Renal pelvis (tissue), 4 donors: ENCODE results near the gene FMOD. TPM values are rescaled to one million over a fixed set of nuclear protein-coding genes. Genes with fewer than 3 reads are reported as not detected.
A peak's percentile ranks its signal among the peaks of the same experiment; 100 is the strongest.
"Not testable (repeated sequence)": the region's sequence is repeated elsewhere in the genome, so short reads cannot be mapped to it uniquely, and the experiment has no call there.

ENCODE experiments used
- DNase-seq: peaks from one replicate; pipeline ENCODE4 v3.0.0-alpha.2; 2013
- polyA plus RNA-seq, 3 donors: library from polyadenylated mRNA; unstranded; fragments of 120-200 nt; gene quantifications; one replicate each; pipeline ENCODE4 v1.2.1, GENCODE V29; 2013; ENCODE audit not compliant: insufficient read length in 3 of 3

FMOD gene
- polyA plus RNA-seq, 3 donors = 30.8 to 48.2 (median 36.7) TPM

DNA sequence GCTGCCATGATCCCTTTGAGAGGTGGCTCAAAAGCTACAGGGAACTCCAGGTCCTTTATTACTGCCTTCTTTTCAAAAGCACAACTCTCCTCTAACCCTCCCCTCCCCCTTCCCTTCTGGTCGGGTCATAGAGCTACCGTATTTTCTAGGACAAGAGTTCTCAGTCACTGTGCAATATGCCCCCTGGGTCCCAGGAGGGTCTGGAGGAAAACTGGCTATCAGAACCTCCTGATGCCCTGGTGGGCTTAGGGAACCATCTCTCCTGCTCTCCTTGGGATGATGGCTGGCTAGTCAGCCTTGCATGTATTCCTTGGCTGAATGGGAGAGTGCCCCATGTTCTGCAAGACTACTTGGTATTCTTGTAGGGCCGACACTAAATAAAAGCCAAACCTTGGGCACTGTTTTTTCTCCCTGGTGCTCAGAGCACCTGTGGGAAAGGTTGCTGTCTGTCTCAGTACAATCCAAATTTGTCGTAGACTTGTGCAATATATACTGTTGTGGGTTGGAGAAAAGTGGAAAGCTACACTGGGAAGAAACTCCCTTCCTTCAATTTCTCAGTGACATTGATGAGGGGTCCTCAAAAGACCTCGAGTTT lies 42.5 kb downstream of the FMOD start:
- no peak for DNase-seq

DNA sequence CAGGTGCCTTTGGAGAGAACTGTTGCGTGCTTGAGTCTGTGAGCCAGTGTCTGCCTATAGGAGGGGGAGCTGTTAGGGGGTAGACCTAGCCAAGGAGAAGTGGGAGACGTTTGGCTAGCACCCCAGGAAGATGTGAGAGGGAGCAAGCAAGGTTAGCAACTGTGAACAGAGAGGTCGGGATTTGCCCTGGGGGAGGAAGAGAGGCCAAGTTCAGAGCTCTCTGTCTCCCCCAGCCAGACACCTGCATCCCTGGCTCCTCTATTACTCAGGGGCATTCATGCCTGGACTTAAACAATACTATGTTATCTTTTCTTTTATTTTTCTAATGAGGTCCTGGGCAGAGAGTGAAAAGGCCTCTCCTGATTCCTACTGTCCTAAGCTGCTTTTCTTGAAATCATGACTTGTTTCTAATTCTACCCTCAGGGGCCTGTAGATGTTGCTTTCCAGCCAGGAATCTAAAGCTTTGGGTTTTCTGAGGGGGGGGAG lies 43.2 kb downstream of the FMOD start:
- no peak for DNase-seq

DNA sequence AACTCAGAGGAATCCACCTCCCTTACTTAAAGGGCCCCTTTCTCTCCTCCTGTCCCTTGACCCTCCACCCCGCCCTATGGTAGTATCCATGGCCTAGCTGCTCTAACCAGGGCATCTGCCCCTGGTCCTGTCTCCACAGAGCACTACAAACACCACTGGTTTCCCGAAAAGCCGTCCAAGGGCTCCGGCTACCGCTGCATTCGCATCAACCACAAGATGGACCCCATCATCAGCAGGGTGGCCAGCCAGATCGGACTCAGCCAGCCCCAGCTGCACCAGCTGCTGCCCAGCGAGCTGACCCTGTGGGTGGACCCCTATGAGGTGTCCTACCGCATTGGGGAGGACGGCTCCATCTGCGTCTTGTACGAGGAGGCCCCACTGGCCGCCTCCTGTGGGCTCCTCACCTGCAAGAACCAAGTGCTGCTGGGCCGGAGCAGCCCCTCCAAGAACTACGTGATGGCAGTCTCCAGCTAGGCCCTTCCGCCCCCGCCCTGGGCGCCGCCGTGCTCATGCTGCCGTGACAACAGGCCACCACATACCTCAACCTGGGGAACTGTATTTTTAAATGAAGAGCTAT lies 43.9 kb downstream of the FMOD start:
- DNase-seq = no peak

DNA sequence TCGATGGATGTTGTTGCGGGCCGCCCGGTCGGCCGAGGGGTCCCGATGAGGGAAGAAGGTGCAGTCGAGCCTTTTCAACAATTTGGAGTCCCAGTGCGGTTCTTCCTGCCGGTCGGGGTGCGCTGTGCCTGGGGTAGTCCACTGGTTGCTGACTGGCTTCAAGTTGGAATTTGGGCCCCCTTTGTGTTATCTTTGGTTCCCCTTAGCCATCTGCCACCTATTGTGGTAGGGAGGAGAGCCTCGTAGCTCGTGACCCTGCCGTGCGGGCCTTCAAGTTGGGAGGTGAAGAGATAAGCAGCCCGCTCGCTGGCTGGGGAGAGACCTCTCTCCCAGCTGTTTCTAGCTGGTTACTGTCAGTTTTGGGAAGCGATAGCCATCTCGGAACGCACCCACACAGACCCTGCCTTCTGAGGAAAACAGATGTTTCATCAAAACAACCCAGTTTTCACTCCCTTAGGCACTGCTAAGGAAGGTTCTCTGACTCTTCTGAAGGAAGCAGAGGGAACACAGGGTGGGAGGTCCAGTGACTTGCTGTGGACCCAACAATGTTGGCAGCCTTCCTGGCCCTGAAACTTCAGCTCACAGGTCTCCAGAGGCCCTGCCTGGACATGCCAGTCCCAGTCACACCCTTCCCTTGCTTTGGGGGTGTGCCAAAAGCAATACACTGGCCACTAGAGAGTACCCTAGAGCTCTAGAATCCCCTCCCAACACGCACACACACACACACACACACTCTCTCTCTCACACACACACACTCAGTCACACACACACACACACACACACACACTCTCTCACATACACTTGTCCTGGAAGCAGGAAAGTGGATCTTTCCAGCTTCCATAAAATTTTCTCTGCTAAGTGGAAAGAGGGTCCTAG lies 44.6 kb downstream of the FMOD start:
- peak; percentile 74 for DNase-seq

DNA sequence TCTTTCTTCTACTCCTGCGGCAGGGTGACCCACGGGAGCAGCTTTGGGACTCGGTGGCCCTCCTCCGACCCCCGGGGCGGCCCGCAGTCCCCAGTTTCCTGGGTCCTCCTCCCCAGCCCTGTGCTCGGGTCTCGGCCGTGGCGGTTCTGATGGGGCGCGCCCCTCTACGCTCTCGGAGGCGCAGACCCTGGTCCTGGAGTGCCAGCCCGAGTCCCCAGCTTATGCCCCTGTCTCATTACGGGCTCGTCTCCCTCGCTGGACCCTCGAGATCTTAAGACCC lies 45.2 kb downstream of the FMOD start:
- no peak for DNase-seq

DNA sequence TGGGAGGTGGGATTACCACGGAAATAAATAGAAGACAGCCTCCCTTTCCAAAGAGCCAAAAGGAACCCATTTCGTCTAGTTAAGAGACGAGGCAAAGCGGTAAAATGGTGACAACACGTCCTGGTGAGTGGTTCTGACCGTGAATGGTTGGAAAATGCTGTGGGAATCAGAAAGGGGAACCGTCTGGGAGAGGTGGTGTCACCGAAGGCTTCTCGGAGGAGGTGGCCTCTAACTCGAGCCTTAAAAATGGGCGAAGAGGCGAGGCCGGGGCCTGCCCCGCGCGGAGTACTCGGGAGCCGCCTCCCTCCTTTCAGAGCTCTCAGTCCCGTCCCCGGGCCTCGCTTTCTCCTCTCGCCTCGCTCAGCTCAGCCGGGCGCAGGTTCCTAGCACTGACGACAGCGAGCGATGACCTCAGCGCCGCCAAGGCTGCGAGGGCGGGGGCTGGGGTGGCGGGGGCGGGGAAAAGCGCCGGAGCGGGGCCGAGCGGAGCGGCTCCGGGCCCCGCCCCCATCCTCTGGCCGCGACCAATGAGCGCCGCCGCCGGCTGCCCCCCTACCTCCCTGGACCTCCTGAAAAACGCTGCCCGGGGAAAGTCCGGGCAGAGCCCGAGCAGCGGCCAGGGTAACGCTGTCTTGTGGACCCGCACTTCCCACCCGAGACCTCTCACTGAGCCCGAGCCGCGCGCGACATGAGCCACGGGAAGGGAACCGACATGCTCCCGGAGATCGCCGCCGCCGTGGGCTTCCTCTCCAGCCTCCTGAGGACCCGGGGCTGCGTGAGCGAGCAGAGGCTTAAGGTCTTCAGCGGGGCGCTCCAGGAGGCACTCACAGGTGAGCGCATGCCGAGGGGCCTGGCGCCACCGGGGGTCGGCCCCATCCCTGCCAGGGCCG lies 45.8 kb downstream of the FMOD start, which contains the start of gene BTG2:
BTG2 (plus strand) TSS at position 601 of the 890 bp plus-strand sequence; CDS start at position 689, 88 bp downstream.
- peak; percentile 91 for DNase-seq

DNA sequence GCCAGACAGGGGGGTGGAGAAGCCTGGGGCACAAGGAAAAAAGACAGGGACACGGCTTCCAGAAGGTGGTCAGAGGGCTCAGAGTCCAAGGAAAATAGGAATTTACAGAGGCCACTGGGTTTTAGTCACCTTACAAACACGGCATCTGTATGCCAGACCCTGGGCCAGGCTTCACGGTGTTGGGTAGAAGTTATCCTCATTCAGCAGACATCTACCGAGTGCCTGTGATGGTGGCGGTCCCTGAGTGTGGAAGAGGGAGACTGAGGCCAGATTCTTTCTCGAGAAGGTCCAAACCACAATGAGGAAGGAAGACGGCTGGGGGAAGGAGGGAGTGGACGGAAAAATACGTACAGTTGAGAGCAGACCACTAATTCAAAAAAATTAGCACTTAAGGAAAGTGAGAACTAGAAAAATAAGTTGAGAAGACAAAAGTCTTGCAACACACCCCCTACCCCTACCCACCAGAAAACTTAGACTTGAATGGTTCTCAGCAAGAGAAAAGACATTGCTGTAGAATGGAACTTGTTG lies 46.5 kb downstream of the FMOD start:
- no peak for DNase-seq

DNA sequence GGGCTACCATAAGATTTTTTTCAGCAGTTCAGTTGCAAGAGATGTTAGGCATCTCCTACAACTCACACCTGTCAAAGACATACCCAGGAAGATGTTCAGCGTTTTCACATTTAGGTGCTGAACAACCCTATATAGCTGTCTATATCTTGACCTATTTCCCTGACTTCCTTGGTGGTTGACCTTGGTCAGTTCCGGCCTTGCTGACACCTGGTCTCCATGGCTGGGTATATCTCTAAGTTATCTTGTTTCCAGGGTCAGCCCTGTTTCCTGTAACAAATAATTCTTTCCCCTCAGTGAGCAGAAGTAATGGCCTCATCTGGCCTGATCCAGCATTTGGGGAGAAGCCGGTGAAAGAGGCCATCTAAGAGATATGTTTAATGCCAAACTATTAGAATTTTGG lies 48.0 kb downstream of the FMOD start:
- no peak for DNase-seq

DNA sequence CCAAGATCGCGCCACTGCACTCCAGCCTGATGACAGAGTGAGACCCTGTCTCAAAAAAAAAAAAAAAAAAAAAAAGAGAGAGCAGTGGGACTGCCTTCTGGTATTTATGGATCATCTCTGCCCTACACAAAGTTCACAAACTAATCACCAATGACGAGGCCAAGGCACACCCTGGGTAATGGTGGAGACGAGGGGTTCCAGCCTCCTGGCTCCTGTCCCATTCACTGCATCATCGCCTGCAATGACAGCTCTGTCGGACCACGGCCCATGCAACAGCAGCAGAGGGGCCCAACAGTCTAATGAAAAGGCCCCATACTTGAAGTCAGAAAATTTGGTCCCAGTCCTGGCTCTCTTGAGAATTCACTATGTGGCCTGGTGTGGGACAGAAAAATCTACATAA lies 48.5 kb downstream of the FMOD start:
- DNase-seq = no peak

DNA sequence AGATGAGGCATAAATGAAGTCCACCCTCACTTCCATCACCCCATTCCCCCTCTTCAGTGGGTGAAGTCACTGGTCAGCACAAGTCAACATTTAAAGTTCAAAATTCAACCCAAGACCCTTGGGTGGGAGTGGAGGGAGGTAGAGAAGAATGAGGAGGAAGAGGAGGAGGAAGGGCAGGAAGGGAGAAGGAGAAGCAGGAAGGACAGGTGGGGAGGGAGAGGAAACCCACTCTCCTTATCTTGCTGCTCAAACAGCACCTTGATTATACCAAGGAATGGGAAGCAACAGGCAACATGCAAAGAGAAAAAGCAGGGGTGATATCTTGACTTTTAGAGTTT lies 49.6 kb downstream of the FMOD start:
- DNase-seq = no peak

DNA sequence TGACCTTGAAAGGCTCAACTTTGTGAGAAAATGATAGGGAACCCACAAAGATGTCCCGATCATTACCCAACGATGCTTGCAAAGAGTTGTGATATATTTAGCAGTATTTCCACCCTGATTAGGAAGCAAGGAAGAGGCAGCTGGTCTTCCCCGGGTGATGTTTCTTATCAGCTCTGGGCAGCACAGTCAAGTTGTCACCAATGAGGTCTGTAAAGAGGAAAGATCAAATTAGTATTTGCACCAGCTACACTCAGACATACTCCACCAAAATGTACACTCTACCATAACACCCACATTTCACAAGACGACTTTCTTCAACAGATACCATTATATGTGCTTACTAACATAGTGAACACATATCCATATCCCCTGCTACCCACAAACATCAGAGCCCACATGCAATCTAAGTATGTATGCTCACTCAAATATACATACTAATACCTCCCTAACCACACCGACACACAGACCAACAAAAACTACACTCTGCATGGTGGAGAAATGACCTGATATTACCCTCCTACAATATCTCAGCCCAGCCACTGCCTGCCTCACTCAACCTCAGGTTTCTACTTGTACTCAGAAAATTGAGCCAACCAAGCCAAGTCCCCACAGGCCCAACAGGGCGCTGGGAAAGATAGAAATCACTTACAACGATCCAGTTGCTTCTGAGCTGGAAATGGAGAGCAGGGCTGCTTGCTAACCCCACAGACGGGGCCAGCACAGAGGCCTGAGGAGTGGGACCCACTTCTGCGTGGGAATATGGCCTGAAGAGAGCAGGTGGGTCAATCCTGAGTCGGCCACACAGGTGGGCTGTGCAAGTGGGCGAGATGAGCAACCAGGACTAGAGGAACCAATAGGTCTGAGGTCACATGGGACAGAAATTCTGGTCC lies 50.2 kb downstream of the FMOD start:
- no peak for DNase-seq

DNA sequence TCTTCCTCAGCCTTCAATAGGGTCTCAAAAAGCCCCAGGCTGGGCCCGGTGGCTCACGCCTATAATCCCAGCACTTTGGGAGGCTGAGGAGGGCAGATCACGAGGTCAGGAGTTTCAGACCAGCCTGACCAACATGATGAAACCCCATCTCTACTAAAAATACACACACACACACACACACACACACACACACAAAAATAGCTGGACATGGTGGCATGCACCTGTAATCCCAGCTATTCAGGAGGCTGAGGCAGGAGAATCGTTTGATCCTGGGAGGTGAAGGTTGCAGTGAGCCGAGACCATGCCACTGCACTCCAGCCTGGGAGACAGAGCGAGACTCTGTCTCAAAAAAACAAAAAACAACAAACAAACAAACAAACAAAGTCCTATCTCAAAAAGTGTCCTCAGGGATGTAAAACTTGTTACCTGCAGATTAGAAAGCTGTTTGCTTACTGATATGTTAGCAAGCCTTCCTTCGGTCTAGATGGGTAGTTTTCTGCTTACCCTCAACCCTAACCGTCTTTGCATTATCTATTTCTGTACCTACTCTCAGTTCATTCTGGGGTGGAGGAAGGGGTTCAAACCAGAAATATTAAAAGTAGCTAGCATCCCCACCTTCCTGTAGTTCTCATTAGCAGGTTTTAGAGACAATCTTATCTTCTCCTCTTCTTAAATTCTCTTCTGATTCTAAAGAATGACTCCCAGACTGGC lies 51.0 kb downstream of the FMOD start:
- not testable (repeated sequence) for DNase-seq

DNA sequence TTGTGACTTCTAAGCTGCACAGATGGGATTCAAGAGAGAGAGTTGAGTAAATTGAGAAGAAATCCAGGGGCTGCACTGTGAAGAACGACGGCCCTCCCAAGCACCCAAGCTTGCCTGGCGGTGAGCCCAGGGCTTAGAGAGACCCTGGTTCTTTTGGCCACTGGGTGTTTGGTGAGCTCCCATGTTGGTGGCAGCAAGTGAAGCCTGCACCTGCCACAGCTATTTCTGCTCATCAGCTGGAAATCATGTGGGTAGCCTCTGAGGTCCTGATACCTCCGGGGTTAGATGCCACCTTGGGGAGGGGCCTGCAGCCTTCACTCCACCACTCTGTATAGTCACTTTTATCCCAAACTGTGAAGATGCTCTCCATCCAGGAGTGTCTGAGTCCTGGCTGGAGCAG lies 51.8 kb downstream of the FMOD start:
- DNase-seq = no peak

DNA sequence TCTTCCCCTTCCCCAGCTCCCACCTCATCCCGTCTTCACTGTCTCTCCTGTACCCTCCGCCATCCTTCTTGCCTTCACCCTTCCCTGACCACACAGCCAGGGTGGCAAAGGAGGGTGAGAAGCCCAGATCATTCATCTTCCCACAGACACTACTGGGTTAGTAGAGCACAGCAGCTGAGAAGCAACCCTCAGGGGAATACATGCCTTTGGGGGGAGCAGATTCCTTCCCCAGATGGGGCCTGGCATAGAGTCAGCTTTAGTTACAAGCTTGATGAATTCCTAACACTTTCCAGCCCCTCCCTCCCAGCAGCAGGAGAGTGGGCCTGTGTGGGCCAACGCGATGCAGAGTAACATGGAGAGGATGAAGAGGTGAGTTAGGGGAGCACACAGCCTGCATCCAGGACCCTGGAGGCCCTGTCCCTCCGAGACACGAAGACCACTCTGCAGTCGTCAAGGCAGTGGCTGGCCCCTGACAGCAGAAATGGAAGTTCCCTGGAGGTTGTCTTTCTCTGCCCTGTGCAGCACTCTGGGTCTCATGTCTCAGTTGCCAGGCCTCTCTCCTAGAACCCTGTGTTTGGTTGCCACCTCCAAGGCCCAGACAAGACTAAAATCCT lies 54.4 kb downstream of the FMOD start:
- DNase-seq = no peak

DNA sequence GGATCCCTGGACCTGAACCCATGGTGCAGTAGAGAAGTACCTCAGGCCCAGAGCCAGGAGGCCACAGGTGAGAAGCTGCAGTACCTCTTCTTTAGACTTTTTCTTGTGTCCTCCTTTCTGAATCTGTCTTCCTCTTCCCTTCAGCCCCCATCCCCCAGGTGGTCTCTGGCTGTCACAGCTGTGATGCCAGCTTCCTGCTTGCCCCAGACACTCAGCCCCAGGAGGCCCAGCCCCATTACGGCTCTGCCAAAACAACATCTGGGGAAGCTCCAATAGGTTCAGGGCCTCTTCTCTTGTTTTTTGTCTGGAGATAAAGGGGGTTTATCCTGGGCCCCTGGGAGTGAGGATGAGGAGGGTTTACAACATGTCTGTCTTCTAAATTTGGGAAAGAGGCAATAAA lies 55.1 kb downstream of the FMOD start:
- no peak for DNase-seq

DNA sequence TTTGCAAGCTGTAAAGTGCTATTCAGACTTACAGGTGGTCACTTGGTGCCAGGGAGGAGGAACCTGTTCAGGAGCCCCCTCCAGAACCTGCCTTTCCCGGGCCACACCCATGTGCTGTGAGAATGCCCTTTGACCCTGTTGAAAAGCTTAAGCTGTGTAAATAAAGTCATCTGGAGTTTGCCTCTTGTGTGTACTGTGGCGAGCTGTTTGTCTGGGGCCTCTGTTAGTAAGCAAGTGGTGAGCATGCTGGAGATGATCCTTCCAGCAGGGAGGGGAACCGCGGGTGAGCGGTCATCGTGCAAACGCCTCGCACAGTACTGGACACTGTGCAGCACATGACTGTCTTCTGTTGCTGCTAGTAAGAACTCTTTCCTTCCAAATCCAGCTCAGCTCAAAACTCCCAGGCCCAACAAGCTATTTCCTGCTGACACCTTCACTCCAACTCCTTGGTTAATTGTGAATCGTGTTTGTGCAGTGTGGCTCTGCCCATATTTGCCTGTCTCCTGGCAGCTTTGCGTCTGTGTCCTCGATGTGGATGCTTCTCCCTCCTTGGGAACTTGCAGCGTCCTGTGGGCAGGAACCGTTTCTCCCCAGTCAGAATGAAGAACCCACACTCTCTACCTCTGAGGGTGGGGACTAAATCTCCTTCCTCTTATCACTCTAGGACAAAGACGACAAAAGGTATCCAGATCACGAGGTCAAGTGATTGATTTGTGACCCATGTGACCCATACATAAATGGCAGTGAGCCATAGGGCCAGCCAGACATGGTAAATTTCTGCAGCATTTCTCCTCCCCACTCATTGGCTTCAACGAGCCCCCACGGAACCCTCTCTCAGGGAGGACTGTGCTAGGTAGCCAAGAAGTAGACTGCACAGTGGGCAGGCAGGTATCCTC lies 59.5 kb downstream of the FMOD start:
- no peak for DNase-seq
